AG04449 (cell line): ENCODE results near the gene TIMM8B.

Source experiments
- CTCF ChIA-PET: fragments of 350-600 bp; formaldehyde crosslinking; extraction: SDS; loops from one replicate; lab custom pipeline; 2021; ENCODE audit warnings: antibody characterized with exemption; lab: Yijun Ruan, JAX
- POLR2A ChIA-PET: fragments of 400-600, 350-600 bp; formaldehyde crosslinking; extraction: SDS; loops from one replicate; lab custom pipeline; 2020; ENCODE audit warnings: antibody characterized with exemption, inconsistent platforms; lab: Yijun Ruan, JAX
- DNase-seq: peaks from one replicate; pipeline ENCODE4 v3.0.0-alpha.2; 2010; ENCODE audit warnings: low read depth, low spot score
- H3K4me3 ChIP-seq: 2 replicates; pipeline ENCODE4 v1.5.1; 2011; ENCODE audit warnings: low read depth, mild to moderate bottlenecking, control low read depth, low read length
- TF ChIP-seq, protein P1 (sequence below): IDR thresholded peaks from one replicate; pipeline ENCODE4 v1.5.1; 2011; ENCODE audit warnings: mild to moderate bottlenecking, moderate library complexity, low read length, control low read depth, inconsistent platforms; ENCODE audit not compliant: insufficient read depth; ENCODE audit errors: missing control alignments

Gene TIMM8B

DNA sequence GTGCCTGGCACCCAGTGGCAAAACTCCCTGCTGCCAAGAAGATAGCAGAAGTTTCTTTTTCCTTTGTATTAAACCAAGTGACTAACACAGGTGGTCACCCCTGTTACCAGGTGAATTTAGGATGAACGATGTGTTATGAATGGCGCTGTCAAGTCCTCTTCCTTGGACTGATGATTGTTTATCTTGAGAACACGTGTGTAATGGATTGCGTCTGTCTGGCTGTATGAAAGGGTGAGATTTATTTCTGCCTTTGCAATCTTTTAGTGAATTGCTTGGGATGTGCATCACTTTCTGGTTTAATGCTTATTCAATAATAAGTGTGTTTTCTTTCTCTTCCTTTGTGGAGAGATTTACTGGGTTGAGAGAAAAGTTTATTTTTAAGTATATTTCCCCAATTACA lies 36.6 kb upstream of the TIMM8B start:
- DNase-seq: no peak
- no peak overlapping the region for H3K4me3 ChIP-seq
- POLR2A ChIA-PET: no interaction called here
- TF ChIP-seq, protein P1, sequence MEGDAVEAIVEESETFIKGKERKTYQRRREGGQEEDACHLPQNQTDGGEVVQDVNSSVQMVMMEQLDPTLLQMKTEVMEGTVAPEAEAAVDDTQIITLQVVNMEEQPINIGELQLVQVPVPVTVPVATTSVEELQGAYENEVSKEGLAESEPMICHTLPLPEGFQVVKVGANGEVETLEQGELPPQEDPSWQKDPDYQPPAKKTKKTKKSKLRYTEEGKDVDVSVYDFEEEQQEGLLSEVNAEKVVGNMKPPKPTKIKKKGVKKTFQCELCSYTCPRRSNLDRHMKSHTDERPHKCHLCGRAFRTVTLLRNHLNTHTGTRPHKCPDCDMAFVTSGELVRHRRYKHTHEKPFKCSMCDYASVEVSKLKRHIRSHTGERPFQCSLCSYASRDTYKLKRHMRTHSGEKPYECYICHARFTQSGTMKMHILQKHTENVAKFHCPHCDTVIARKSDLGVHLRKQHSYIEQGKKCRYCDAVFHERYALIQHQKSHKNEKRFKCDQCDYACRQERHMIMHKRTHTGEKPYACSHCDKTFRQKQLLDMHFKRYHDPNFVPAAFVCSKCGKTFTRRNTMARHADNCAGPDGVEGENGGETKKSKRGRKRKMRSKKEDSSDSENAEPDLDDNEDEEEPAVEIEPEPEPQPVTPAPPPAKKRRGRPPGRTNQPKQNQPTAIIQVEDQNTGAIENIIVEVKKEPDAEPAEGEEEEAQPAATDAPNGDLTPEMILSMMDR: no peak
- CTCF ChIA-PET: interaction anchor here (4.7 to 11.8 kb wide), 2 partner anchors 10 to 158 kb away, joined by 46 to 125 read pairs; no protein-coding TSS in a partner anchor

DNA sequence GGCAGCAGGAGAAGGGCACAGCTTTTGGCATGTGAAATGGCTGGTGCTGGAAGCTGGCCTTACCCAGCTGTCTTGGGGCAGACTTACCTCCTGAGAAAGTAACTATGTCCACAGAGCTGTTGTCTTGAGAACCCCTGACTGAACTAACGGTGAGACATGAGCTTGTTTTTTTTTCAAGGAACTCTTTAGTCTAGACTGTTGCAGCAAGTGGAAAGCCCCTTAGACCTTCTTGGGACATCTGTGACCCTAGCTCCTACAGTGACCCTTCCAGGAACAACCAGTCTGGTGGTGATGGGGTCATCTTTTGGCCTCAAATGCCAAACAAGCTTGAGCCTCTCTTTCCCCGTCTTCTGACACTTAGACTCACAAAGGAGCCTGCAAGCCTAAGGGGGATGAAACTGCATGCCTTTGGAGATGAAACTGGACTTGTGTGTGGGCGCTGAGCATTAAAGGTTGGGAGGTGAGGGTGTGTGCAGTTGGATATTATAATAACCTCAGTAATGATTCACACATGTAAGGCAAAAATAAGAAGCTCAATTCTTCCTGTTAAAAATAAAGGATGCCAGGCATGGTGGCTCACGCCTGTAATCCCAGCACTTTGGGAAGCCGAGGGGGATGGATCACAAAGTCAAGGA lies 35.5 kb upstream of the TIMM8B start:
- TF ChIP-seq, protein P1: no peak
- ChIA-PET CTCF (interaction anchor here (0.9 to 11.8 kb wide), 7 partner anchors 9 to 159 kb away, joined by 3 to 125 read pairs (median 6); partner anchors contain the start of gene BCO2), POLR2A (interaction anchor here (0.6 kb wide), 1 partner anchor 74 kb away, joined by 6 read pairs; no protein-coding TSS in a partner anchor)
- H3K4me3 ChIP-seq: no peak overlapping the region
- no peak for DNase-seq

DNA sequence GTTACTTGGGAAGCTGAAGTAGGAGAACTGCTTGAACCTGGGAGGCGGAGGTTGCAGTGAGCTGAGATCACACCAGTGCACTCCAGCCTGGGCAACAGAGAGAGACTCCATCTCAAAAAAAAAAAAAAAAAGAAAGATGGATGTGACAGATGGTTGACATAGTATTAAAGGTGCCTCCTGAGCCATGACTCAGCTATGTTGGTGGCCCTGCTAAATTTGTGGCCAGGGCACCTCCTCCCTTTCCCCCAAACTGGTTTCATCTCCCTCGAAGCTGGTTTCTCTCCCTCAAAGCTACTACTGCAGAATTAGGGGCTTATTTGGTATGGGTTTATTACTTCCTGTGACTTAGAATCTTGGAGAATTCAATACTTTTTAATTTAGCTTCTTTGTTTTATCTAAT lies 31.6 kb upstream of the TIMM8B start:
- ChIA-PET CTCF (interaction anchor here (1.0 to 11.8 kb wide), 3 partner anchors 18 to 163 kb away, joined by 5 to 138 read pairs (median 125); partner anchors contain the start of gene BCO2), POLR2A (no interaction called here)
- no peak for DNase-seq
- H3K4me3 ChIP-seq: no peak overlapping the region
- TF ChIP-seq, protein P1: no peak

DNA sequence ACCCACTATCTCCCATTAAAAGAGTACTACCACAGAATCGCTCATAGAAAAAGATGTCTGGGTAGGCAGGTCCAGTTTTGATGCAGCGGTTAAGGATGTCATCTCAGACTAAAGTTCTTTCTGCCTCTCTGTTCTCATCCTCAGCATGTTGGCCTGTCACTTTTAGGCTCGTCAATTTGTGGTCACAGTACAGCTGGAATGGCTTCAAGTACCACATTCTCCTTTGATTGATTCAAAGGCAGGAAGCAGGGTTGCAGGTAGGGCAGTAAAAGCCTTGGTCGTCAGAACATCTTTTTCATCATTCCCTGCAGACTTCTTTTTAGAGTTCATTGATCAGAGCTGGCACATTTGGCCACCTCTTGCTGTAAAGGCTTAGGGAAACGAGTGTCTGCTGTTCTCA lies 28.8 kb upstream of the TIMM8B start:
- TF ChIP-seq, protein P1: no peak
- H3K4me3 ChIP-seq: no peak overlapping the region
- POLR2A ChIA-PET: no interaction called here
- CTCF ChIA-PET: interaction anchor here (1.0 to 11.8 kb wide), 8 partner anchors 15 to 166 kb away, joined by 3 to 138 read pairs (median 44); partner anchors contain the start of gene BCO2
- DNase-seq: no peak

DNA sequence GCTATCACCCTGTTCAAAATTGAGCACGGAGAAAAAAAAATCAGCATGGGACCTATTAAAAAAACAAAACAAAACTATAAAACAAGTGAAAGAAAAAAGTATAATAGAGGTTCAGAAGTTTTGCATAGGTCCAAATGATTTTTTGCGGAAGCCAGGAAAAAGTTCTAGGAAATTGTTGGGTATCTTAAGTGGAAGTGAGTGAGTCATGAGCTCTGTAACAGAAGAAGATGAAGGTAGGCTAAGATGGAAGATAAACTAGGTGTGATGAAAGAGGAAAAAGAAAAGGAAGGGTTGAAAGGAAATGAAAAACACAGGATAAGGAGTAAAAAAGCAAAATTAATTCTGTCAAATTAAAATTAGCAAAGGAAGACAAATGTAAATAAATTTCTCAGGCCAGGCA lies 27.9 kb upstream of the TIMM8B start:
- TF ChIP-seq, protein P1: no peak
- ChIA-PET CTCF (interaction anchor here (0.8 to 11.8 kb wide), 25 partner anchors 8 to 189 kb away, joined by 3 to 138 read pairs (median 11); partner anchors contain the start of genes BCO2, IL18, PTS and SDHD), POLR2A (interaction anchor here (0.6 kb wide), 1 partner anchor 144 kb away, joined by 3 read pairs; no protein-coding TSS in a partner anchor)
- H3K4me3 ChIP-seq: no peak overlapping the region
- DNase-seq: no peak
